Nephron (organoid): ENCODE data around the gene MMP28.
A peak's percentile ranks its signal among the peaks of the same experiment; 100 is the strongest.

Experiments used
- H3K27ac Mint-ChIP-seq, 3 experiments: 2 replicates each; pipeline ENCODE4 v1.8.0; 2020; ENCODE audit warnings: mixed read lengths in 3 of 3, mild to moderate bottlenecking in 2 of 3, moderate library complexity in 1 of 3
- H3K27me3 Mint-ChIP-seq: 2 replicates; pipeline ENCODE4 v1.8.0; 2021; ENCODE audit warnings: low read depth, mild to moderate bottlenecking, moderate library complexity, mixed read lengths
- H3K36me3 Mint-ChIP-seq: 2 replicates; pipeline ENCODE4 v1.8.0; 2020; ENCODE audit warnings: low read depth, mixed read lengths
- H3K4me1 Mint-ChIP-seq: 2 replicates; pipeline ENCODE4 v1.8.0; 2020; ENCODE audit warnings: mixed read lengths
- H3K4me3 Mint-ChIP-seq, 3 experiments: 2 replicates each; pipeline ENCODE4 v1.8.0; 2020; ENCODE audit warnings: mild to moderate bottlenecking in 3 of 3, mixed read lengths in 3 of 3, moderate library complexity in 2 of 3
- H3K9me3 Mint-ChIP-seq: 2 replicates; pipeline ENCODE4 v1.8.0; 2020; ENCODE audit warnings: mixed read lengths
- CTCF ChIP-seq, 3 experiments: fragments of 200-600 bp; sonication (generic); IDR thresholded peaks; one replicate each; pipeline ENCODE4 v1.5.0; 2021; ENCODE audit warnings: antibody characterized with exemption in 3 of 3; ENCODE audit not compliant: unreplicated experiment in 3 of 3

The MMP28 gene

GRCh38 chr17:35774499-35774898 lies 20.9 kb downstream of the MMP28 start:
- Mint-ChIP-seq H3K27me3 (peaks cover 9% of the 10 kb centered on the region), H3K4me3 (no peak overlapping the region), H3K36me3 (no peaks in the 10 kb centered on the region), H3K27ac (peak overlapping the region; percentile 82 to 89 (median 82)), H3K9me3 (no peaks in the 10 kb centered on the region), H3K4me1 (peaks cover 26% of the 10 kb centered on the region)
- TF ChIP-seq CTCF (IDR thresholded peaks at IDR 0.05; ENCODE audit: unreplicated experiment in 3 of 3), result no peak

GRCh38 chr17:35773679-35774425 lies 21.6 kb downstream of the MMP28 start:
- TF ChIP-seq CTCF (IDR thresholded peaks at IDR 0.05; ENCODE audit: unreplicated experiment in 3 of 3), result no peak
- no peaks in the 10 kb centered on the region for H3K9me3 Mint-ChIP-seq
- H3K27me3 Mint-ChIP-seq, result peaks cover 9% of the 10 kb centered on the region
- peak overlapping the region; percentile 82 to 89 (median 82) for H3K27ac Mint-ChIP-seq
- no peaks in the 10 kb centered on the region for H3K36me3 Mint-ChIP-seq
- no peak overlapping the region for H3K4me3 Mint-ChIP-seq
- peaks cover 26% of the 10 kb centered on the region for H3K4me1 Mint-ChIP-seq

- no peak overlapping the region for H3K27ac Mint-ChIP-seq
- no peak overlapping the region for H3K4me3 Mint-ChIP-seq
- H3K9me3 Mint-ChIP-seq, result no peaks in the 10 kb centered on the region
- no peak for TF ChIP-seq CTCF (IDR thresholded peaks at IDR 0.05; ENCODE audit: unreplicated experiment in 3 of 3)
- peaks cover 13% of the 10 kb centered on the region for H3K27me3 Mint-ChIP-seq
- peaks cover 26% of the 10 kb centered on the region for H3K4me1 Mint-ChIP-seq
- H3K36me3 Mint-ChIP-seq, result no peaks in the 10 kb centered on the region
Observed at GRCh38 chr17:35773129-35773528, 22.3 kb downstream of the MMP28 start.

GRCh38 chr17:35769895-35770486 lies 25.4 kb downstream of the MMP28 start:
- H3K27me3 Mint-ChIP-seq, result peaks cover 18% of the 10 kb centered on the region
- no peaks in the 10 kb centered on the region for H3K36me3 Mint-ChIP-seq
- no peak overlapping the region for H3K4me3 Mint-ChIP-seq
- TF ChIP-seq CTCF (IDR thresholded peaks at IDR 0.05; ENCODE audit: unreplicated experiment in 3 of 3), result peak in 1 of 3 experiments; percentile 19
- no peak overlapping the region for H3K27ac Mint-ChIP-seq
- no peaks in the 10 kb centered on the region for H3K9me3 Mint-ChIP-seq
- peaks cover 47% of the 10 kb centered on the region for H3K4me1 Mint-ChIP-seq

- Mint-ChIP-seq H3K9me3 (no peaks in the 10 kb centered on the region), H3K27ac (no peak overlapping the region)
- no peak for TF ChIP-seq CTCF (IDR thresholded peaks at IDR 0.05; ENCODE audit: unreplicated experiment in 3 of 3)
Observed at GRCh38 chr17:35768797-35769196, 26.6 kb downstream of the MMP28 start.

More at GRCh38 chr17:35768797-35769196, 26.6 kb downstream of the MMP28 start:
- Mint-ChIP-seq H3K27me3 (peaks cover 18% of the 10 kb centered on the region), H3K36me3 (no peaks in the 10 kb centered on the region), H3K4me1 (peaks cover 42% of the 10 kb centered on the region), H3K4me3 (no peak overlapping the region)
